Motor neuron (in vitro differentiated cells): ENCODE results near the gene CACNA2D1. TPM values are rescaled to one million over a fixed set of nuclear protein-coding genes. Genes with fewer than 3 reads are reported as not detected.

Source experiments
- ATAC-seq, 8 experiments: fragments of 200-7000 bp; cut with Tn5 transposase; replicated peaks in 6 of 8; 2 replicates each; pipeline ENCODE4 v1.8.0; 2021; ENCODE audit warnings: mild to moderate bottlenecking in 8 of 8, moderate library complexity in 8 of 8
- H3K27ac ChIP-seq, 2 donors: fragments of 250-450 bp; sonication (Bioruptor Pico); 2 replicates each; pipeline ENCODE4 v1.9.0; 2021; ENCODE audit warnings: antibody characterized with exemption in 2 of 2, mild to moderate bottlenecking in 2 of 2, moderate library complexity in 1 of 2
- H3K4me1 ChIP-seq, 2 donors: fragments of 250-450 bp; sonication (Bioruptor Pico); replicated peaks in 1 of 2; 2 replicates each; pipeline ENCODE4 v1.6.1; 2021; ENCODE audit warnings: antibody characterized with exemption in 2 of 2, mild to moderate bottlenecking in 2 of 2, moderate library complexity in 1 of 2
- H3K4me3 ChIP-seq, 5 donors: fragments of 250-450 bp; sonication (Bioruptor Pico); 2 replicates each; pipeline ENCODE4 v1.9.0; 2021; ENCODE audit warnings: antibody characterized with exemption in 5 of 5, mild to moderate bottlenecking in 5 of 5, moderate library complexity in 4 of 5
- WGBS, 10 experiments: fragments of 450-650 bp; shearing (Covaris generic); methylation state at CpG; one replicate each; pipeline ENCODE4 v1.0.0; 2022; 5-methylcytosine and 5-hydroxymethylcytosine counted together
- in situ Hi-C, 9 experiments: fragments of 400-800 bp; cut with MboI; loops; one replicate each; pipeline ENCODE4 v1.15.0; 2021; ENCODE audit warnings: low sequenced_read_pairs in 9 of 9, low pct_unique_long_range_greater_than_20kb in 2 of 9; ENCODE audit not compliant: unreplicated experiment in 9 of 9
- total RNA-seq, 8 experiments: library from RNA; unstranded; fragments of 300-600 nt; gene quantifications; 2 replicates each; pipeline versions ENCODE4 v1.2.3 to v1.2.4, GENCODE V29; 2022

CACNA2D1 gene
- total RNA-seq, 8 experiments from 2014 or later, result 9.7 to 72.9 (median 27.1) TPM

GRCh38 chr7:82286096-82286797 is 157.3 kb downstream of the CACNA2D1 start:
- Histone ChIP-seq H3K4me3 (no peak overlapping the region), H3K4me1 (peaks cover 4 to 11% of the 10 kb centered on the region in 2 donors), H3K27ac (no peak overlapping the region)
- ATAC-seq, result no peak
- in situ Hi-C loops, result no loop called here
- 71 to 100% (median 88%) methylated on average over 2 to 4 of the region's 4 CpGs; no CpG with 5 or more reads in 1 of the 10 experiments for WGBS, 10 experiments

- 67 to 100% (median 100%) methylated on average over 1 to 4 of the region's 6 CpGs; no CpG with 5 or more reads in 3 of the 10 experiments for WGBS, 10 experiments
- in situ Hi-C loops, result no loop called here
- no peak for ATAC-seq
- H3K4me3 ChIP-seq, result no peak overlapping the region
- peaks cover 4 to 11% of the 10 kb centered on the region in 2 donors for H3K4me1 ChIP-seq
- no peak overlapping the region for H3K27ac ChIP-seq
Measured at GRCh38 chr7:82284936-82285519, 158.5 kb downstream of the CACNA2D1 start.

GRCh38 chr7:82275342-82275741 is 168.2 kb downstream of the CACNA2D1 start:
- peaks cover 0 to 3% of the 10 kb centered on the region in 2 donors for H3K4me1 ChIP-seq
- in situ Hi-C loops, result no loop called here
- peak in 4 of 8 experiments; percentile 22 to 37 (median 34) for ATAC-seq
- 50 to 100% (median 68%) methylated on average over 1 to 3 of the region's 3 CpGs for WGBS, 10 experiments
- H3K4me3 ChIP-seq, result no peak overlapping the region
- no peak overlapping the region for H3K27ac ChIP-seq

GRCh38 chr7:82274681-82275080 is 168.9 kb downstream of the CACNA2D1 start:
- in situ Hi-C loops, result no loop called here

DNA sequence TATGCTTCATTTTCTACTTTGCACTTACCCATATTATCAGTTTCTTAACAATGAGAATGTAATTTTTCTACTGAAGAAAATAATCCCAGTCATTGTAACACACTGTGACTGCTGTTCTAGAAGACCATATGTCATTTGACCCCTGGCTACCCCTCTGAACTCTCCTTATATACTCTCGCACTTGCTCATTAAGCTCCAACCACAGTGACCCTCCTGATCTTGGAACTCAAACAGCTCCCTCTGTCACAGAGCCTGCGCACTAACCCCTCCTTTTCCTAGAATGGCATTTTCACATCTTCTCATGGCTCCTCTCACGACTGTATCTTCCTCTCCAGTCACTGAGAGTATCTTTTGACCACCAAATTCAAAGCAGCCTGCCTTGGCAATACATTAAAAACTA is 169.7 kb downstream of the CACNA2D1 start:
- ATAC-seq, result no peak
- 59 to 83% (median 76%) methylated on average over 2 to 3 of the region's 3 CpGs; no CpG with 5 or more reads in 3 of the 10 experiments for WGBS, 10 experiments
- Histone ChIP-seq H3K27ac (no peak overlapping the region), H3K4me3 (no peak overlapping the region), H3K4me1 (peaks cover 0 to 3% of the 10 kb centered on the region in 2 donors)
- in situ Hi-C loops, result no loop called here

More at GRCh38 chr7:82274681-82275080, 168.9 kb downstream of the CACNA2D1 start:
- no peak for ATAC-seq
- no peak overlapping the region for H3K27ac ChIP-seq
- peaks cover 0 to 3% of the 10 kb centered on the region in 2 donors for H3K4me1 ChIP-seq
- H3K4me3 ChIP-seq, result no peak overlapping the region

- no peak overlapping the region for H3K27ac ChIP-seq
- peak in 2 of 8 experiments; percentile 52 to 58 for ATAC-seq
- WGBS, 10 experiments, result 80 to 100% (median 97%) methylated on average over 1 of the region's 1 CpG
Measured at GRCh38 chr7:82270870-82271269, 172.7 kb downstream of the CACNA2D1 start.

DNA sequence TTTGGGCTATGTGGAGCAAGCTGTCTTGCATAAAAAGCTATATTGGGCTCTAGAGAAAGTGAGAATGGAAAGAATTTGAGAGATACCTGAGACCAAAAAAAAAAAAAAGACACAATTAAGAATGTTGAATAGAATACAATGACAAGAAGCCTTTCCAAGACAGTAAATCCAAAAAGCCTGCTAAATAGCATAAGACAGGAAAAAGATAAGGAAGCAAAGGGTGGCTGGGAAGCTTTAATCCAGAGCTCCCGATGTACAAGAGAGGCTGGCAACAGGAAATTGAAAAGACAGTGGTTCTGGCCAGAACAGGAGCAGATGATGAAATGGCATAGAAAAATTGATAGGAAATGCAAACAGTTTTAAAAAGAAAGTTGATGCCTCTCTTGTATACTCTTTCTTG is 174.9 kb downstream of the CACNA2D1 start:
- in situ Hi-C loops, result no loop called here
- ATAC-seq, result no peak

More at GRCh38 chr7:82270870-82271269, 172.7 kb downstream of the CACNA2D1 start:
- in situ Hi-C loops, result no loop called here
- no peak overlapping the region for H3K4me3 ChIP-seq
- H3K4me1 ChIP-seq, result peaks cover 0 to 3% of the 10 kb centered on the region in 2 donors

GRCh38 chr7:82266081-82266480 is 177.5 kb downstream of the CACNA2D1 start:
- in situ Hi-C loops, result no loop called here
- Histone ChIP-seq H3K27ac (no peak overlapping the region), H3K4me1 (peaks cover 2 to 20% of the 10 kb centered on the region in 2 donors), H3K4me3 (no peak overlapping the region)
- ATAC-seq, result no peak

More for the DNA sequence above, 174.9 kb downstream of the CACNA2D1 start:
- H3K4me1 ChIP-seq, result peaks cover 2 to 19% of the 10 kb centered on the region in 2 donors
- no peak overlapping the region for H3K4me3 ChIP-seq
- no peak overlapping the region for H3K27ac ChIP-seq
- WGBS, 10 experiments, result 38 to 94% (median 85%) methylated on average over 1 of the region's 1 CpG; no CpG with 5 or more reads in 1 of the 10 experiments

- in situ Hi-C loops, result no loop called here
- H3K4me1 ChIP-seq, result peaks cover 2 to 20% of the 10 kb centered on the region in 2 donors
- H3K27ac ChIP-seq, result no peak overlapping the region
- WGBS, 10 experiments, result 43 to 90% (median 73%) methylated on average over 1 to 3 of the region's 3 CpGs
- no peak overlapping the region for H3K4me3 ChIP-seq
- ATAC-seq, result peak in 1 of 8 experiments; percentile 23
Measured at GRCh38 chr7:82264783-82265305, 178.7 kb downstream of the CACNA2D1 start.

GRCh38 chr7:82263920-82264782 is 179.4 kb downstream of the CACNA2D1 start:
- ATAC-seq, result peak in 7 of 8 experiments; percentile 44 to 68 (median 50)
- 37 to 100% (median 82%) methylated on average over 1 to 3 of the region's 3 CpGs for WGBS, 10 experiments

DNA sequence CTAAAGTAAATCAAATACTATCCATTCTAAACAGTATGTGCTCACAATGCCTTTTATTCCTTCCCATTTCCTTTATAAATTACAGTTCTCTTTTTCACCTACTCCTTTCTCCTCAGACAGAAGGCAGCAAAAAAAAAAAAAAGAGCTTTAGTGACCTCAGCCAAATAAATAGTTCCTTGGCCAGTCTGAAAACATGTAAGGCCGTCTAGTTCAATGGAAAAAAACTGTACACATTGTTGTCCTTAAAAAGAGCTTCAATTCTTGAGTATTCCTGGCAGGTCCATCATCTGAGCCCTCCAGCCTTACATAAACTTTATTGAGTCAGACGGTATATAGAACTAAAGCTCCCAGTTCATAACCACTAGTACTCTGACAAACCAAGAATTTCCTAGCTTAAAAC is 185.4 kb downstream of the CACNA2D1 start:
- H3K27ac ChIP-seq, result no peak overlapping the region
- 33 to 100% (median 80%) methylated on average over 1 to 2 of the region's 2 CpGs; no CpG with 5 or more reads in 1 of the 10 experiments for WGBS, 10 experiments
- in situ Hi-C loops, result no loop called here
- H3K4me3 ChIP-seq, result no peak overlapping the region
- H3K4me1 ChIP-seq, result no peaks in the 10 kb centered on the region
- ATAC-seq, result no peak

More at GRCh38 chr7:82263920-82264782, 179.4 kb downstream of the CACNA2D1 start:
- in situ Hi-C loops, result no loop called here
- H3K4me3 ChIP-seq, result no peak overlapping the region
- H3K4me1 ChIP-seq, result peaks cover 2 to 20% of the 10 kb centered on the region in 2 donors
- H3K27ac ChIP-seq, result no peak overlapping the region

- Histone ChIP-seq H3K27ac (no peak overlapping the region), H3K4me3 (no peak overlapping the region), H3K4me1 (no peaks in the 10 kb centered on the region)
- WGBS, 10 experiments, result 17 to 97% (median 61%) methylated on average over 1 to 2 of the region's 2 CpGs; no CpG with 5 or more reads in 1 of the 10 experiments
- in situ Hi-C loops, result no loop called here
- peak in 3 of 8 experiments; percentile 22 to 67 (median 54) for ATAC-seq
Measured at GRCh38 chr7:82257118-82257695, 186.4 kb downstream of the CACNA2D1 start.
